HG02678 (cell line): ENCODE results near the gene CNGA2.
A peak's percentile ranks its signal among the peaks of the same experiment; 100 is the strongest.

Experiments
- ATAC-seq: cut with Tn5 transposase; IDR thresholded peaks from one replicate; pipeline ENCODE4 v1.9.1; 2021; ENCODE audit warnings: mild to moderate bottlenecking, moderate library complexity; ENCODE audit not compliant: unreplicated experiment

CNGA2 gene

GRCh38 chrX:151750511-151750910, 16.0 kb downstream of the CNGA2 start:
- no peak for ATAC-seq

- ATAC-seq = no peak
Observed at GRCh38 chrX:151752847-151753246, 18.3 kb downstream of the CNGA2 start.

DNA sequence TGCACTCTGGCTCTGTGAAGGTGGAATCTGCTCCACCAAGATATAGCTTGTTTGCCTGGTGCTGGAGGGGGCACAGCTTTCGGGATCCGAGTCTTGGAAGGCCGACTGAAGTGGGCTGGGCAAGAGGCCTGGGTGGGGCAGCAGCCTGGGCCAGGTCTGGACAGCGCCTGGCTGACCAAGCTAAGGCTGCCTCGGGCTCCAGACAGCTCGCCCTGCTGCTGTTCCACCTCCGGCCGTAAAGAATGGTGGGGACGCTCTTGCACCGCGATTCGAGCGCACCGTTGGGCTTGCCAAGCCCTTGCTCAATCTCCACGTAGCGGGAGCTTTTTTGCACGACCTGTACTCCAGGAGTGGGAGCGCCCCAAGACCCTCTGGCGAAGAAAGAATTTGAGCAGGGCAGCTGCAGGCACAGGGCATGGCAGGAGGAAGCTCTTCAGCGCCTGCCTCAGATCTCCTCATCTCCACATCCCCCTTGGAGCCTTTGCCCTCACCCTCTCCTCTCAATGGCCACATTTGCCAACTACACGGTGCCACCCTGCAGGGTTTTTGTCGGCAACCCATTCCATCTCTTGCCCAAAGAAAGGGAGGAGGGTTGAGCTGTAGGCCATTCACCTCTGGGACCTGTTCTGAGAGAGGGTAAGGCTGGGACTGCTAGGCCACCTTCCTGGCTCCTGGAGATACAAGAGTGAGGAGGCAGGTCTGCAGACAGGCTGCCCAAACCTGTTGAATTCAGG, 18.9 kb downstream of the CNGA2 start:
- ATAC-seq = peak; percentile 59

DNA sequence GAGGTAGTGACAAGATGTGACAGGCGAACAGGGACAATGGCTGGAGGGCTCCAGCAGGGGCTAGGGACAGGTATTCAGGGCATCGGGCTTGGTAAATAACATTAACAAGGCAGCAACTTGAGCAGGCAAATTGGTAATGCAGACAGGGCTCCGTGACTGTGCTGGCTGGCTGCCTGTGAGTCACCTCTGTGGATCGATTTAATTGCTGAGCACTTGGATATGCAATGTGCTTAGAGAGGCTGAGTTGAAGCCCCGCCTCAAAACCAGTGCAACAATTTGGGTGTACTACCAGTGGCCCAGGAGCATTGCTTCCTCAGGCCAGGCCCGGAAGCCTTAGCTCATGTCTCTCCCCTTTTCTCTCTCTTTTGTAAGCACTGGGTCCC, 19.5 kb downstream of the CNGA2 start:
- no peak for ATAC-seq

DNA sequence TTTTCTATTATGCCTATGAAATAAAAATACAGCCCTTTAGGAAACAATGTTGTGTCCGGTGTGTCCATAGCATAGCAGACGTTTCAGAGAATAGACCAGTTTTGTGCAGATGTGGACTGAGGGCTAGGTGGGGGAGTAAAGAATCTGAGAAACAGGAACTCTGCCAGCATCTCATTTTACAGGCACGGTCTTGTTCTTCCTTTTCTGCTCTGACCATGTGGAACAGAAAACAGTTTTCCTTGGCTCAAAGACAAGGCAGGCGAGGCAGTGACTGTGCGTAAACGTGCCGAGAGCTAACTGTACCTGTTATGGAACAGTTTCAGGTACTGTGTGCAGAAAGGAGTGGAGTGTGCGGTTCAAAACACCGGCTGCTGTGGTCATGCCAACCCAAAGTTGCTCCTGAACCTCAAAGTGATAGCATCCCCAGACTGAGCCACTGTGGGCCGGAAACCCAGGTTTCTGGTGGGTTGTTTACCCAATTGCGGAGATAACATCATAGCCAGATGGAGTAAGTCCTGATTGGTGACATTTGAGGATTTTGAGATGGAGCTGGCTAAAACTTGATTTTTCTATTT, 20.2 kb downstream of the CNGA2 start:
- no peak for ATAC-seq

- no peak for ATAC-seq
Observed at GRCh38 chrX:151759041-151759708, 24.6 kb downstream of the CNGA2 start.

DNA sequence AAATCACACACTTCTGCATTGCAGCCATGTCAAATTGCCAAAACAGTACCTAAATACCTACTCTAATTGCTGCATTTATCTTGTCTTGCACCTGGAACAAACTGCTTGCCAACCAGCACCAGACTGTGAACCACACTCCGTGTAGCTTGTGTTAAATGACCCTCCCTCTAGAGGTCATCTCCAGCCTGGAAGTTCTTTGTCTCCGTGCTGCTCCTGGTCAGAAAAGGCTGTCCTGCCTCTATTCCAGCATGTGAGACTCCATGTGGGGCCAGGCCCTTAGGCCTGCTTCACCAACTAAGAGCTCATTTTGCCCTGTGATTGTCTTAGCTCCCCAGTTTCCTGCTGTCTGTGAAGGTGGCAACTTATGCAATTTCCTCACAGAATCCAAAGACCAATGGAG, 28.3 kb downstream of the CNGA2 start:
- ATAC-seq = no peak

DNA sequence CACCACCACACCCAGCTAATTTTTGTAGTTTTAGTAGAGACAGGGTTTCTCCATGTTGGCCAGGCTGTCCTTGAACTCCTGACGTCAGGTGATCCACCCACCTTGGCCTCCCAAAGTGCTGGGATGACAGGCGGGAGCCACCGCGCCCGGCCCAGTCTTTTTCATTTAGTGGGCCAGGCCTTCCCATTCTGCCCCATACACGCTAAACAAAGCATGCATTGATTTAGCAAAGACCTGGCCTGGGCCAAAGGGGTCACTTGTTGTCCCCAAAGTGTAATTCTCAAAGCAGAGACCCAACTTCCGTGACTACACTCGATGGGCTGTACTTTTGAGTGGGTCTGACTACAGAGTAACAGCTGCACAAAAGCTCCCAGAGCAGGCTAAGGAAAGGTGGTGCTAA, 29.2 kb downstream of the CNGA2 start:
- ATAC-seq = no peak

- ATAC-seq = no peak
Observed at GRCh38 chrX:151765026-151765425, 30.5 kb downstream of the CNGA2 start.

- ATAC-seq = no peak
Observed at GRCh38 chrX:151771726-151772125, 37.2 kb downstream of the CNGA2 start.

DNA sequence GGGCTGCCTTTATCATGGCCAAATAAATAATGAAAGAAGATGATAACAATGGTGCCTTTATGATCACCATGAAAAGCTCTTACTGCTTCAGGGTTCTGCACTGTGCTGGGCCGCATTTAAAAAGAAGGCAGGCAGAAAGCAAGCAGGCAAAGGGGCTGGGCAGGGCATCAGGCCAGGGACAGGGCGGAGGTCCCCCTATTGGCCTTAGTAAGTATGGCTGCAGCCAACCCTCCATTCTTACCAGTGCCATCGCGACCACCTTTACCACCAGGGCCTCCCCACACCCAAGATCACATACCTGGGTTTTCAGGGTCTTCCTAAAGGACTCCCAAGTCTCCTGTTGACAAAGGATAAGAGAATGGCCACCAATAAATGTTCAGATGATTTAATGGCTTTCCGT, 38.9 kb downstream of the CNGA2 start:
- ATAC-seq = no peak

DNA sequence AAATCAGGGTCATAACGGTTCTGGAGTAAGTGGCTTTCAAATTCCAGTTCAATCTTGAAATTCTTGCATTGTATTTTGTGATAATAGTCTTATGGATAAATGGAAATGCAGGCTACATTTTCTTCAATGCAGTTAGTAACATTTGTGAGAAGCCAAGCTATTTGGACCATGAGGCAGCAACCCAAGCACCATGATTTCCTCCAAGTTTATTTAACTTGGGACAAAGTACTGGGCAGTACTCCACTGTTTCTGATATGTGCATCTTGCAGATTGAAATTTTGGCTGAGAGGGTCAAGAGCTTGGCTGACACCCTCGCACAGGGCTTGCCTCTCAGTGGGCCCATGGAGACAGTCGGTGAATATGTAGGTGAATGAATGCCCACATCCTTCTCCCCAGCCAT, 39.9 kb downstream of the CNGA2 start:
- ATAC-seq = no peak

DNA sequence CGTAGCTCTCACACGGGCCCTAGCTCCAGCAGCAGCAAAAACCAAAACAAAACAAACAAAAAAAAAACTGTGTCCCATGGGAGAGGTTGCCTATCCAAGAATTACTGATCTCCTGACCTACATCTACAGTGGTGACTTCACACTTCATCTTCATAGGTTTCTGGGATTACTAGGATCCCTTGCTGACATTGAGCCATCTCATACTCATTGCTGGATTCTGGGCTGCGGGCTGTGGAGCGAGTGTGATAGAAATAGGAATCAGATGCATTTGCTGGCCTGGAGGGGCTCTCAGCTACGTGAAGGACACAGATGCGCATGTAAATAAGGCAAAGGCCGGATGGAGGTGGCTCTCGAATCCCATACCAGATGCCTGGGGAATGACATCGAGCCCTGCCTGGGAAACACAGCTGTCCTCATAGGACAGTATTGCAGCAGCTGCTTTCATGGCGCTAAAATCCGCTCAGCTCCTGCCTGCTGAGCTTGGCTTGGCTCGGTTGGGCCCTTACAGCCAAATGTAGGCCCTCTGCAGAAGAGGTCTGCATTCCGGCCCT, 41.7 kb downstream of the CNGA2 start:
- ATAC-seq = no peak

DNA sequence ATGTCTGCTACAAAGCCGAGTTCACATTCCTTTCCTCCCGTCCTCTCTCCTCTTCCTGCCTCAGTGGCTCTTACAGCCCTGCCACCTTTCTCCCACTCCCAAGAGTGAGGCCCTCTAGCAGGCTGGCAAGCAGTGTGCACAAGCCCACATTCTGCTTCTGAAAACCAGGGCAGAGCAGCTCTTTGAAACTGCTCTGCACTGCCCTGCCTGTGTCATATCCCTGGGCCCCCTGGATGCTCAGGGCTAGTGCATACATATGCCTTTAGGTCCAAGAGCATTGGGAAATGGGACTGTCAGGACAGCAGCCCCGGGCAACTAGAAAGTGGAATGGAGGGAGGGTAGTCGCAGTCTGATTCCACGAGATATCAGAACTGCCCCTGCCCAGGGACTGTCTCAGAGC, 42.4 kb downstream of the CNGA2 start:
- ATAC-seq = no peak

DNA sequence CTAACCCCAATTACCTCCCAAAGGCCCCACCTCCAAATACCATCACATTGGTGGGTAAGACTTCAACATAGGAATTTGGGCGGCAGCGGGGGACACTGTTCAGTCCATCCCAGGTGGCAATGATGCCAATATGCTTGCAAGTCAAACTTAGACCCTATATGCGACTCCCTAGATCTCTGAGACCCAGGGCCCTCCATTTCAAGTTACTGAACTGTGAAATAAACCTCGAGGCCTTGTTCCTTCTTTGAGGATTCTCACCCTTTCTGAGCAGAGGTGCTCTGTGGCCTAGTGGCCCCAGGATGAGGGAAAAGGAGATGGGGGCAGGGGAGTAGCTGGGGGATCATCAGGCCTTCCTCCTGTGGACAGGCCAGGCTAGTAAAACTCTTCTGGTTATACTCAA, 44.7 kb downstream of the CNGA2 start:
- no peak for ATAC-seq

DNA sequence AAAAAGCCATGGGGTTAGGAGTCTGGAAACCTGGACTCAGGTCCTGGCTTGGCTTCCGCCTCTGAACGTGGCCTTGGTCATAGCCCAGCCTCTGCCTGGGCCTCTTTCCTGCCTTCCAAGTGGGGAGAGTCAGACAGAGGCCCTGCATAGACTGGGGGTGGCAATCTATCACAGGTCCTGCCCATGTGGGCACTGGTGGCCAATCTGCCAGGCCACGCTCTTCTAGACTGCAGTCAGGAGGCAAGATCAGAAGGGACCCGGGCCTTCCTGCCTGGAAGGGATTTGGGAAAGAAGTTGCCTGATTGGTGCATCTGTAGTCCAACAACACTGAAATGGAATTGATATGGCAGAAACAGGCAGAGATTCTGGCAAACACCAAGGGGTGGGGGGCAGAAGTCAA, 46.1 kb downstream of the CNGA2 start:
- no peak for ATAC-seq

DNA sequence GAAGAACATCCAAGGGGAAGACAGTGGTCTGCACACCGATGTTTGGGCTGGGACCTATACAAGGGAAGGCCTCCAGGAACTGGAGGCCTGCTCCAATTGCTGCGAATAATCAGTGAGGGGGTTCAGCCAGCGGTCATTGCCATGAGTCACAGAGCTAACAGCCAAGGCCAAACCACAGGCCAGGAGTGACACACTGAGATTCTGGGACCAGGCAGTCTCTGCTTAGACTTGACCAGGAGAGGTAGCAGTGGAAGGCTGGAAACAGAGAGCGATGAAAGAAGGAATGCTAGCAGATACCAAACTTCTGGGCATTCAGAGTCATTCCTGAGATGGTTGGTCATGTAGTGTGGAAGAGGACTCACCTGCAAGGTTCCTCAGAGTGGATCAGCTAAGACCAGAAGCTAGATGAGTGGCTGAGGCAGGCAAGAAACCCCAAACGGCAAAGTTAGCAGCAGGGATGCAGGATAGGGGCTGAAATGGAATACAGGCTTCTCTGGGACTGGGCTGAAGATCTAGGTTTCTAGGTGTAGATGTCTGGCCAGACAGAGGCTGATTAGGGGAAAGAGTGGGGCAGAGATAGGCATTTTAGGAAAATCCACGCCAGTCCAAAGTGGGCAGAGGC, 54.7 kb downstream of the CNGA2 start:
- ATAC-seq = no peak

DNA sequence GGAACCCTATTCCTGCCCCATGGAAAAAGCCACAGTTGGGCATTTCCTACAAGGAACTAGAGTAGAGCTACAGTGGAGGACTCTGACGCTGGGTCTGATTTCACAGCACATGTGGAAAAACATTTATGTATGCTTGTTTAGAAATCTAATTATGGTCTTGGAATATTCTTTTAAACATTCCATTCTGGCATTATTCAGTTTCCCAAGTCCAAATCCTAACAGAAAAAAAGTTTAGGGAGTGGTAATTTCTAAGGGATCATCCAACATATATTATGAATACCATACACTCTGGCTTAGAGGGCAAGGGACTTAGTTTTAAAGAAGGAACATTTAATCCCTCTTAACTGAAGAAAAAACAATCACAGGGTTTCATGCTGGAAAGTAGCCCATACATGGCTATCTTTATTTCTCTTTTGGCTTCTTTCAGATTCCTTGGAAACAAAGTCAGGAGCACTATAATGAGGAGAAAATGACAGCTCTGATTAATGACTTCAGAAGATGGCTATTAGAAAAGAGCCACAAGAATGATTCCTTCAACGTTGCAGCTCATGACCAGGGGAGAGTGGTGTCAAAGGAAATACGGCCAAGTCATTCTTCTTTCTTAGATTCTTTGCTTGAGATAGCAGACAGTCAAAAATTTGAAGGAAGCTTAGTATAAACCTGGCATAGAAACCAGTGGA, 56.1 kb downstream of the CNGA2 start:
- no peak for ATAC-seq

- ATAC-seq = no peak
Observed at GRCh38 chrX:151791961-151792360, 57.4 kb downstream of the CNGA2 start.

- no peak for ATAC-seq
Observed at GRCh38 chrX:151792505-151792904, 58.0 kb downstream of the CNGA2 start.

DNA sequence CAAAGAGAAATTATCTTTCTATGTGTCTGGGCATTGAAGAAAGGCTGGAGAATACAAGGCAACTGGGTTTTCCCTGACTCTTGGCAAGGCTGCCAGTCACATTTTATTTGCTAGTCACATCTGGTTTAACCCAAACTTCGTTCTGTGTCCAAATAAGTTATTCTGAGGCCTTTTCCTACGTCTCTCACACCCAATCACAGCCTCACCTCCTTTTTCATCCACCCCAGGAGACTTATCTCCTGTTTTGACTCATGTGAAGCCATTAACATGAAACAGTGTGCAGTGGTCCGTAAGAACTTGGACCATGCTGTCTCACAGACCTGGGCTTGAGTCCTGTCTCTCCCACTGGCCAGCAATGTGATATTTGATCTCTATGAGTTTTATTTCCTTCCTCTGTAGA, 59.3 kb downstream of the CNGA2 start:
- ATAC-seq = no peak
